Measurements from ENCODE around the gene LRRC4C. TPM values are rescaled to one million over a fixed set of nuclear protein-coding genes. Genes with fewer than 3 reads are reported as not detected.

Gene LRRC4C
- total and polyA plus RNA-seq, 7 donors: 0.98 to 5.4 (median 3.0) TPM; not detected in 1

- Histone ChIP-seq H3K4me1 (no peaks in the 10 kb centered on the region), H3K4me3 (no peak overlapping the region), H3K27ac (no peak overlapping the region), H3K27me3 (no peaks in the 10 kb centered on the region), H3K36me3 (no peaks in the 10 kb centered on the region), H3K9me3 (peaks cover 0 to 3% (median 1%) of the 10 kb centered on the region in 4 donors)
- 58 to 73% methylated on average over 3 of the region's 3 CpGs for WGBS, 2 donors
- intact Hi-C loops (cut with DNase I): no loop called here
- TF ChIP-seq CTCF (IDR thresholded peaks at IDR 0.05) (no peak), EP300 (IDR thresholded peaks at IDR 0.05) (no peak), POLR2A (IDR thresholded peaks at IDR 0.05) (no peak), POLR2AphosphoS5 (IDR thresholded peaks at IDR 0.05) (no peak)
- no peak for DNase-seq
Measured at GRCh38 chr11:40974186-40974795, 485.2 kb downstream of the LRRC4C start.

- intact Hi-C loops (cut with DNase I): no loop called here
- no peak for TF ChIP-seq CTCF (IDR thresholded peaks at IDR 0.05)
- no peak for TF ChIP-seq POLR2A (IDR thresholded peaks at IDR 0.05)
- TF ChIP-seq POLR2AphosphoS5 (IDR thresholded peaks at IDR 0.05): no peak
- TF ChIP-seq EP300 (IDR thresholded peaks at IDR 0.05): no peak
- Histone ChIP-seq H3K27ac (no peak overlapping the region), H3K36me3 (no peaks in the 10 kb centered on the region), H3K4me1 (no peaks in the 10 kb centered on the region), H3K4me3 (no peak overlapping the region), H3K27me3 (no peaks in the 10 kb centered on the region), H3K9me3 (no peaks in the 10 kb centered on the region)
- DNase-seq: no peak
Measured at GRCh38 chr11:40958707-40959106, 500.7 kb downstream of the LRRC4C start.

GRCh38 chr11:40952479-40952878 lies 507.0 kb downstream of the LRRC4C start:
- no peaks in the 10 kb centered on the region for H3K9me3 ChIP-seq
- H3K4me3 ChIP-seq: no peak overlapping the region
- H3K36me3 ChIP-seq: no peaks in the 10 kb centered on the region
- no peak for TF ChIP-seq POLR2AphosphoS5 (IDR thresholded peaks at IDR 0.05)
- TF ChIP-seq CTCF (IDR thresholded peaks at IDR 0.05): no peak
- no peak for TF ChIP-seq EP300 (IDR thresholded peaks at IDR 0.05)
- TF ChIP-seq POLR2A (IDR thresholded peaks at IDR 0.05): no peak
- no peak for DNase-seq
- no peaks in the 10 kb centered on the region for H3K27me3 ChIP-seq
- intact Hi-C loops (cut with DNase I): no loop called here
- H3K4me1 ChIP-seq: no peaks in the 10 kb centered on the region
- H3K27ac ChIP-seq: no peak overlapping the region
- 58 to 76% methylated on average over 1 of the region's 1 CpG for WGBS, 2 donors

- no peaks in the 10 kb centered on the region for H3K4me1 ChIP-seq
- WGBS, 2 donors: 76 to 82% methylated on average over 4 of the region's 4 CpGs
- no peaks in the 10 kb centered on the region for H3K27me3 ChIP-seq
- H3K9me3 ChIP-seq: no peaks in the 10 kb centered on the region
- intact Hi-C loops (cut with DNase I): no loop called here
- no peak for DNase-seq
- H3K4me3 ChIP-seq: no peak overlapping the region
- H3K36me3 ChIP-seq: no peaks in the 10 kb centered on the region
- no peak overlapping the region for H3K27ac ChIP-seq
- no peak for TF ChIP-seq EP300 (IDR thresholded peaks at IDR 0.05)
- TF ChIP-seq POLR2A (IDR thresholded peaks at IDR 0.05): no peak
- TF ChIP-seq CTCF (IDR thresholded peaks at IDR 0.05): no peak
- no peak for TF ChIP-seq POLR2AphosphoS5 (IDR thresholded peaks at IDR 0.05)
Measured at GRCh38 chr11:40938002-40938401, 521.5 kb downstream of the LRRC4C start.

- Histone ChIP-seq H3K27me3 (no peaks in the 10 kb centered on the region), H3K36me3 (no peaks in the 10 kb centered on the region), H3K27ac (no peak overlapping the region), H3K4me3 (no peak overlapping the region), H3K9me3 (no peaks in the 10 kb centered on the region), H3K4me1 (no peaks in the 10 kb centered on the region)
- 71 to 73% methylated on average over 2 of the region's 2 CpGs for WGBS, 2 donors
- no peak for DNase-seq
- no peak for TF ChIP-seq POLR2A (IDR thresholded peaks at IDR 0.05)
- no peak for TF ChIP-seq CTCF (IDR thresholded peaks at IDR 0.05)
- TF ChIP-seq EP300 (IDR thresholded peaks at IDR 0.05): no peak
- no peak for TF ChIP-seq POLR2AphosphoS5 (IDR thresholded peaks at IDR 0.05)
- intact Hi-C loops (cut with DNase I): no loop called here
Measured at GRCh38 chr11:40924915-40925314, 534.5 kb downstream of the LRRC4C start.
